NCI-H69 (cell line): ENCODE data around the gene PUS1.
A peak's percentile ranks its signal among the peaks of the same experiment; 100 is the strongest.

Experiments
- DNase-seq: peaks from one replicate; lab custom pipeline; 2025; lab: John Stamatoyannopoulos, UW

The PUS1 gene

DNA sequence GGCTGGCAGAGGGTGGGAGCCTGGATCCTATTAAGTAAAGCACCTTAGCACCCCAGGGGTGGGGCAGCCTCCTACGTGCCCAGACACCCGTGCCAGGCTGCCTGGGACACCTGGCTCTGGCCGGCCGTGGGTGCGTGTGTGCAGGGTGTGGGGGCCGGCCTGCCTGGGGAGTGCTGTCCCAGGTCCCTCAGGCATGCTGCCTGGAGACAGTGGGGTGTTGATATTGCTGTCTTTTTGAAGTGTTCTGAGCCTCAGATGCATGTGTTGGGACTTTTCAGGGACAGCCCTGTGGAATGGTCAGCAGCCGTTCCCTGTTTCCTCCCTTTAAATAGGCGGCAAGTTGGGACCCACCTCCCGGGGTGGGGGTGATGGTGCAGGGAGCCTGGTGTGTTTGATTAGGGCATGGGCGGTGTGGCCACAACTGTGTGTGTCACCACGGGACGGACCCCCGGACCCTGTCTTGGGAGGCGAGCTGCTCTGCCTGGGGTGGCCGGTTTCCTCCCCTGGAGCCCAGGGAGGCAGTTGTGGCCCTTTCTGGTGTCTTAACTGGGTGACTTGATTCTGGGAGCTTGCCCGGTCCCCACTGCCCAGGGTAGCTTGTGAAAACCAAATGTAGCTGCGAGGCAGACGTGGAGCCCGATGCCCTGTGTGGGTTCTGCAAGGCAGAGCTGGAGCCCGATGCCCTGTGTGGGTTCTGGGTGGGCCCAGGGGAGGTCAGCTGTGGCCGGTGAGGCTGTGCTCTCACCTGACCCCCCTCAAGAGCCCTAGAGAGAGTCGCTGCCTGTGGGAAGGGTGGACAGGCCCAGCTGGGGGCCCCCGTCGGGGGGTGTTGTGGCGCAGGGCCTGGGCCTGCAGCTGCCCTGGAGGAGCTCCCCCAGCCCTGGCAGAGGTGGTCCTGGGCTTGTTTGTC, 26.5 kb upstream of the PUS1 start:
- DNase-seq = no peak

DNA sequence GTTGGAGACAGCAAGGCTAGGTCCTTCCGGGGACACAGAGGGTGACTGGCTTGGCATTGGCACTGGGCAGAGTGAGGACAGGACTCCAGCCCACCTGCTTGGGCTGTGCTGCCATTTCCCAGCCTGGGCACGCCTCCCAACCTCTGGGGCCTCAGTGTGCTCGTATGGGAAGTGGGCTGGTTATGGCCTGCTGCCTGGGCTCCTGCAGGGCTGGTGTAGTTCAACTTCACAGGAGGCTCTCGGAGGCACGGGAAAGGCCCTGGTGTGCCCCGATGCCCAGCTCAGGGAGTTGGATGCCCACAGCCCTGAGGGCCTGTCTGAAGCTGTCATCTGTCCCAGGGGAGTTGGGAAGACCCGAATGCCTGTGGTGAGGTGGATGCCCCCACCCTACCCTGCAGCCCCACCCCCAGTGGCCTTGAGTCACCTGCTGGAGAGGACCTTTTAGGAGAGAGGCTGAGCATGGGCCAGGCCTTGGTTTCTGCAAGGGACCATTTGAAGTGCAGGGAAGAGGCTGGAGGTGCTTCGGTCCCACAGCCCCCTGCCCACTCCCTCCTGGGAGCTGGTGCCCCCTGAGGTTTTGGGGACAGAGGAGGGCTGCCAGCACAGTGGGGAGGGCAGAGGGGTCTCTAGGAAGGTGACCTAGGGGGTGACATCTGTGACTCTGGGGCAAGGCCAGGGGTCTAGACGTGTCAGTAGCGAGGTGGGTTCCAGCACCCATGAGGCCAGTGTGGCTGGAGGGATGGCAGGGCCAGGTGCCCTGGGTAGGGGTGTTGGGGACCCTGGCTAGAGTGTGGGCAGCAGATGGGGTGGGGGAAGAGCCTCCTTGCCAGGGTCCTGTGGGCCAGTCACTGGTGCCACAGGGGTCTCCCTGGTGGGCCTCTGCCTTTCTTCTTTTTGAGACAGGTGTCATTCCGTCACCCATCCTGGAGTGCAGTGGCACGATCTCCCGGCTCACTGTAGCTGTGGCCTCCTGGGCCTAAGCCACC, 25.5 kb upstream of the PUS1 start:
- no peak for DNase-seq

GRCh38 chr12:131904346-131904745, 24.7 kb upstream of the PUS1 start:
- DNase-seq = no peak

GRCh38 chr12:131905081-131905629, 23.9 kb upstream of the PUS1 start:
- no peak for DNase-seq

DNA sequence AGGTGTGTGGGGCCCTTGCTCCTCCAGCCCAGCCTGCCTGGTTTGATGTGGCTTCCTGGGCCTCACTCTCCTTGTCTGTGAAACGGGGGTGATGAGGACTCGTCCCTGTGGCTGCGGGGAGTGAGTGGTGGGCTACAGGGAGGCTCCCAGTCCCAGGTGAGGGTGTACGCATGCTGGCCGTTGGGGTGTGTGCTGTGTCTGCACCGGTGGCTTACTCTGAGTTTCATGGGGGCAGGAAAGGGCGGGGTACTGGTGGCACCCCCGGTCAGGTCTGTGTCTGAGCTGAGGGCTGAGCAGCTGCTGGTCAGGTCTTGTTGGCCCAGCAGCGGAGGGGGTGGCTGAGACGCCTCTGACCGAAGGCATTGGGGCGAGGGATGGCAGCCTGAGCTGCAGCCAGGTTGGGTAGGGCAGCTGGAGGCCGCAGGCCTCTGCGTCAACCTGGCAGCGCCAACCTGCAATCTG, 23.4 kb upstream of the PUS1 start:
- DNase-seq = no peak

GRCh38 chr12:131907379-131908091, 21.5 kb upstream of the PUS1 start:
- DNase-seq = no peak

DNA sequence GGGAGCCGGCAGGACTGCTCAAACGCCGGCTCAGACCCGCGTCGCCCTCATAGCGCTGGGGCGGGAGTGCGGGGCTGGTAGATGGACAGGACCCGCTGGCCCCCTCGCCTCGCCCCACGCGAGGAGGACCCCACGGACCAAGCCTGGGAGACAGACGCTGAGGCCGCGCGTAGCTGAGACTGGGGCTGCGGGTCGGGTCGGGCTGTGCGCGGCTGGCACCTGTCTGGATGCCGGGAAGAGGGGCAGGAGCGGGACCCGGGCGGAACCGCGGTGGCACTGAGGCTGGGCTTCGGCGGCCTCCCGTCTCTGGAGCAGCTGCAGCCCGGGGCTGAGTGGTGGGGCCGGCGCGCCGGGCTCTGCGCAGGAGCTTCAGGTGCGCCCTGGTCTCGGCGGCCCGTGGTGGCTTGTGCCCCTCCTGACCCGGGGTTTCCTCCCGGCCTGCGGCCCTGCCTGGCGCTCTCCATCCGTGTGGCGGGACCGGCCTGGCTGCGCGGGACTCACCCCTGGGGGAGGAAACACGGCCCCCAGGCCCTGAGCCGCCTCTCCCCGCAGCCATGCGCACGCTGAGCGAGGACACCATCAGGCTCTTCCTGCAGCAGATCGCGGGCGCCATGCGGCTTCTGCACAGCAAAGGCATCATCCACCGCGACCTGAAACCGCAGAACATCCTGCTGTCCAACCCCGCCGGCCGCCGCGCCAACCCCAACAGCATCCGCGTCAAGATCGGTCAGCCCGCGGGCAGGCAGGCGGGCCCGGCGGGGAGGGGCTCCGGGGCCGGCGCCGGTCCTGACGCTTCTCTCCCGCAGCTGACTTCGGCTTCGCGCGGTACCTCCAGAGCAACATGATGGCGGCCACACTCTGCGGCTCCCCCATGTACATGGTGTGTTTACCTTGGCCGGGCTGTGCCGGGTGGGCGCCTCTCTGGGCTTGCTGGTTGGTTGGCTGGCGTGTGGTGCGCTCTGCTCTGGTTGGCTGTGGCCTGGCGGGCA, 20.7 kb upstream of the PUS1 start:
- DNase-seq = no peak

- DNase-seq = no peak
These were observed 19.9 kb upstream of the PUS1 start for GRCh38 chr12:131909081-131909751.

DNA sequence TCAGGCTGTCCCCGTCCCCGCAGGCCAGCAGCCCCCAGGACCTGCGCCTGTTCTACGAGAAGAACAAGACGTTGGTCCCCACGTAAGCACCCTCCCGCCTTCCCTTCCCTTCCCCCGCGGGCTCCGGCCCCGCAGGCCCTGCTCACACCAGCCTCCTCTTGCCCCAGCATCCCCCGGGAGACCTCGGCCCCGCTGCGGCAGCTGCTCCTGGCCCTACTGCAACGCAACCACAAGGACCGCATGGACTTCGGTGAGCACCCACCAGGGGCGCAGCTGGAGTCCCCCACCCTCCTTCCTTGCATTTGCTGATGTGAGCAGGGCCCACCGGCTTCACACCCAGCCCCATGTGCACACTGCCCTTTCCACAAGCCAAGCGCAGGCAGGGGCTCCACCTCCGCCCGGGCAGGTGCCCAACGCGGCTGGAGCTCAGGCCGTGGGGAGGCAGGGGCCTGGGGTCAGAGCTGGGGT, 19.3 kb upstream of the PUS1 start:
- no peak for DNase-seq

DNA sequence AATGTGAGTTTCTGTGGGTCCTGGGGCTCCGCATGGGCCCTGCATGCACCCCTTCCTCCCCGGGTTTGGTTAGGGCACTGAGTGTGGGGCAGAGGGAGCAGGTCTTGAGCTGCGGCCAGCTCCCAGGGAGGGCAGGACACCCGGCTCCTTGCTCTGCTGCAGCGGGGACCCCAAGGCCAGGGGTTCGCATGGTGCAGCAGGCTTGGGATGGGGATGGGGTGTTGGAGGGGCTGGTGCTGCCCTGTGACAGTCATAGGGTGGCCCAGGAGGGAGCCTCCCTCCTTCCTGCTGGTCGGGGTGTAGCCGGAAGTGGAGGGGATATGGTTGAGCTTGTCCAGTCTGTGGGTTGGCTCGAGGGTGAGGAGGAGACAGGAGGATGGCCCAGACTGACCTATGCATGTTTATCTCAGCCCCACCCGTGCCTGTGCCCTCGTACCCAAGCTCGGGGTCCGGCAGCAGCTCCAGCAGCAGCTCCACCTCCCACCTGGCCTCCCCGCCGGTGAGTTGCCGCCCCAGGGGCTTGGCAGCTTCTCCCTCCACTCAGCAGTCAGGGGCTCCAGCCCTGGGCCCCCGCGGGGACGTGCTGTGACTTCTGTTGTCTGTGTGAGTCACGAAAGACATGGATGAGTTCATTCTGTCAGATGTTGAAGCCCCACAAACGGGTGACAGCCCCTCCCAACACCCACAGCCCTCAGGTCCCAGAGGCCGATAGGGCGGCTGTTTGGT, 18.6 kb upstream of the PUS1 start:
- no peak for DNase-seq

DNA sequence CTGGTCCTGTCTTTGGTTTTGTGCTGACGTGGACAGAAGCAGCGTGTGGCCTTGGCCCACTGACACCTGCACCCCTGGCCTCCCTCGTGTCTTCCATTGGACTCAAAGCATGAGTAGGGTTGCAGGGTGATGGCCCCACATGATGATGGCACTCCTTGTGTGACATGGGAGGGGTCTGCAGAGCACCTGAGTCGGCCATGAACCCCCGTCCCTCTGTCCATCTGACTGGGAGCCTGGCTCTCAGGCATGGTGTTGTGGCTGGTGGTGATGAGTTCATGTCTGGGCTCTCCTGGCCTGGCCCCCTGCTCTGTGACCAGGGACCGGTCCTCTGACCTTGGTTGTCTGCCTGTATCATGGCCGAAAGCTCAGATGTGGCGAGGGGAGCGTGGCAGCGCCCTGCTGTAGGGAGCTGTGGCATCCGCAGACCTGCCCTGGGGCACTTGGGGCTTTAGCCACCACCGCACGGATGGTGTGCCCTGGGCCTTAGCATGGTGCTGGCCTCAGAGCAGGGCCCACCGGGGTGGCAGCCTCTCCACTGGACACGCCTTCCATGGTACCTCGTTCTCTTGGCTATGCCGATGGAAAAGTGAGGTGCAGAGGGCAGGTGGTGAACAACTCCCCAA, 17.9 kb upstream of the PUS1 start:
- no peak for DNase-seq

GRCh38 chr12:131911851-131912477, 17.1 kb upstream of the PUS1 start:
- no peak for DNase-seq

GRCh38 chr12:131912518-131913274, 16.4 kb upstream of the PUS1 start:
- DNase-seq = peak; percentile 45

- no peak for DNase-seq
These were observed 15.4 kb upstream of the PUS1 start for GRCh38 chr12:131913666-131914065.

- no peak for DNase-seq
These were observed 14.8 kb upstream of the PUS1 start for GRCh38 chr12:131914179-131914702.

DNA sequence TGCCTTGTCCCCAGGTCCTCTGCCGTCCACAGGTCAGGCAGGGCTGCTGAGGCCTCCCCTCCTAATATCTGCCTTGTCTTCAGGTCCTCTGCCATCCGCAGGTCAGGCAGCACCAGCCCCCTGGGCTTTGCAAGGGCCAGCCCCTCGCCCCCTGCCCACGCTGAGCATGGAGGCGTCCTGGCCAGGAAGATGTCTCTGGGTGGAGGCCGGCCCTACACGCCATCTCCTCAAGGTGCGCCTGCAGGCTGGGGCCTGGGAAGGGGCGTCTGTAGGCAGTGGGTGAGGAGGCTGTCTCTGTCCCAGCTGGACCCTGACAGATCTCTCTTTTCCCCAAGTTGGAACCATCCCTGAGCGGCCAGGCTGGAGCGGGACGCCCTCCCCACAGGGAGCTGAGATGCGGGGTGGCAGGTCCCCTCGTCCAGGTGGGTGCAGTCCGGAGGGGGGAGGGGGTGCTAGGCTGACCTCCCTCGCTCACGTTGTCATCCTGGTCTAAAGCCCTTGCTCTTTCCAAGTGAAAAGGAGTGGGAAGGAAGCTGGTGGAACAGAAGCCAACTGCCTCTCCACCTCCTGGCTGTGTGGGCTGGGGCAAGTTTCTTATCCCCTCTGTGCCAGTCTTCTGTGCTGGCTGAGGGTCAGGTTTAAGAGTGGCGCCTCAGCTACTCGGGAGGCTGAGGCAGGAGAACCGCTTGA, 13.9 kb upstream of the PUS1 start:
- no peak for DNase-seq

GRCh38 chr12:131915823-131916222, 13.3 kb upstream of the PUS1 start:
- no peak for DNase-seq
